Chondrocyte (in vitro differentiated cells): ENCODE results near the gene NRBF2. TPM values are rescaled to one million over a fixed set of nuclear protein-coding genes. Genes with fewer than 3 reads are reported as not detected.

Source experiments
- DNase-seq: peaks from one replicate; pipeline ENCODE4 v3.0.0; 2021; ENCODE audit warnings: mixed read lengths, low spot score
- H3K27ac Mint-ChIP-seq: one replicate; pipeline ENCODE4 v1.8.0; 2021; ENCODE audit warnings: mild to moderate bottlenecking, moderate library complexity, mixed read lengths; ENCODE audit not compliant: unreplicated experiment
- H3K27me3 Mint-ChIP-seq: 2 replicates; pipeline ENCODE4 v1.8.0; 2021; ENCODE audit warnings: low read depth, mixed read lengths
- H3K36me3 Mint-ChIP-seq: 2 replicates; pipeline ENCODE4 v1.8.0; 2021; ENCODE audit warnings: low read depth, mixed read lengths
- H3K4me1 Mint-ChIP-seq: 2 replicates; pipeline ENCODE4 v1.8.0; 2021; ENCODE audit warnings: low read depth, mild to moderate bottlenecking, mixed read lengths
- H3K4me3 Mint-ChIP-seq: one replicate; pipeline ENCODE4 v1.8.0; 2021; ENCODE audit warnings: mild to moderate bottlenecking, moderate library complexity, mixed read lengths; ENCODE audit not compliant: unreplicated experiment
- H3K9me3 Mint-ChIP-seq: 2 replicates; pipeline ENCODE4 v1.8.0; 2021; ENCODE audit warnings: low read depth, mixed read lengths
- CTCF ChIP-seq: fragments of 200-600 bp; sonication (generic); IDR thresholded peaks from 2 replicates; pipeline ENCODE4 v1.5.0; 2021; ENCODE audit warnings: antibody characterized with exemption, mild to moderate bottlenecking, moderate library complexity
- total RNA-seq: library from RNA; stranded (reverse); gene quantifications from 3 replicates; pipeline ENCODE4 v1.2.1, GENCODE V29; 2021

Gene NRBF2
- total RNA-seq, 1 donor from 2014 or later: 44.1 TPM

GRCh38 chr10:63173468-63174232 lies 40.5 kb downstream of the NRBF2 start:
- no peak for TF ChIP-seq CTCF
- DNase-seq: no peak
- Mint-ChIP-seq H3K9me3 (no peaks in the 10 kb centered on the region), H3K27me3 (no peaks in the 10 kb centered on the region), H3K27ac (no peak overlapping the region), H3K4me3 (no peak overlapping the region), H3K4me1 (peaks cover 16% of the 10 kb centered on the region), H3K36me3 (peaks cover 34% of the 10 kb centered on the region)

DNA sequence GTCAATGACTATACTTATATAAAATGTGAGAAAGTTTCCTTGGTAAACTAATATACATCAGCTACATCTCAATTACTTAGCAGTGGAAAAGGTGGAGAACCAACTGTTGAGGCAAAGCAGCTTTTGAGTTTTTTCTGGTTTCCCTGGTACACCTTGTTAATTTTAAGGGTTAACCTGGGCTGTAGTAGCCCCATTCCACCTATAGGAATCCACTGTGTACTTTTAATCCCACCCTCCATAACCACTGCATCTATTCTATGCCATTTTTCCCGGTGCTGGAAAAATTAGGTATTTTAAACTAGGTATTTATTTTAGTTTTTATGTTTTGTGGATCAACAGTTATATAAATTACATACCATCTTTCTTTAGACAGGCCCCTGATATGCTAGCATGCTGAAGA lies 42.4 kb downstream of the NRBF2 start:
- Mint-ChIP-seq H3K4me1 (peaks cover under 1% of the 10 kb centered on the region), H3K4me3 (no peak overlapping the region), H3K27ac (no peak overlapping the region), H3K36me3 (peaks cover 28% of the 10 kb centered on the region), H3K9me3 (no peaks in the 10 kb centered on the region), H3K27me3 (no peaks in the 10 kb centered on the region)
- no peak for DNase-seq
- no peak for TF ChIP-seq CTCF

GRCh38 chr10:63192826-63193225 lies 59.7 kb downstream of the NRBF2 start:
- Mint-ChIP-seq H3K4me3 (no peak overlapping the region), H3K36me3 (peaks cover 27% of the 10 kb centered on the region), H3K27ac (no peak overlapping the region), H3K9me3 (no peaks in the 10 kb centered on the region), H3K27me3 (no peaks in the 10 kb centered on the region), H3K4me1 (peaks cover 16% of the 10 kb centered on the region)
- no peak for DNase-seq
- TF ChIP-seq CTCF: no peak

DNA sequence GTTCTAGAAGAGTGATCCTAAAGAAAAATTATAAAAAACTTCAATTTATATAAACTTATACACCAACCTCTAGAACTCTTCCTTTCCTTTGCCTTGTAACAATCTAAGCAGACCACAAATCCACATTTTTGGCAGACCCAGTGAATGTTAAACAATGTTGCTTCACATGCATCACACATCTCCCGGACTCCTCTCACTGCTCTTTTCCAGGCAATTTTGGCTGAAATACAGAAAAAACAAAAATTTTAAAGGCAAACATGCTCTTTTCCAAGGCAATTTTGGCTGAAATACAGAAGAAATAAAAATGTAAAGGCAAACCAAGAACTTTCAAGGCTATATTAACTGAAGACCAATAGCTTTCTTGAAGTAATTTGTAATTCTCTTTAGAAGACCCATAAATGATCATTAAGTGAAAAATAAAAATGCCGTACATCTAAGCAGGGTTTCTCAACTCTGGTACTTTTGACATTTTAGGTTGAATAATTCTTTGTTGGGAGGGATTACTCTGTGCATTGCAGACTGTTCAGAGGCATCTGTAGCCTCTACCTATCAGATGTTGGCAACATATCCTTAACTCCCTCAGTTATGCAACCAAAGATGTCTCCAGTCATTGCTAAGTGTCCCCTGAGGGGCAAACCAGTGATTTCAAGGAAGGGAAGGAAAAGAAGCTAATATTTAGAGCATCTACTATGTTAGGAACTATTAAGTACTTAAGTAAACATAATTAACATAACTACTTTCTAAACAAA lies 64.4 kb downstream of the NRBF2 start:
- Mint-ChIP-seq H3K36me3 (peaks cover 20% of the 10 kb centered on the region), H3K4me1 (peaks cover 46% of the 10 kb centered on the region), H3K9me3 (no peaks in the 10 kb centered on the region), H3K4me3 (no peak overlapping the region), H3K27ac (peak overlapping the region; percentile 91), H3K27me3 (no peaks in the 10 kb centered on the region)
- DNase-seq: no peak
- no peak for TF ChIP-seq CTCF

DNA sequence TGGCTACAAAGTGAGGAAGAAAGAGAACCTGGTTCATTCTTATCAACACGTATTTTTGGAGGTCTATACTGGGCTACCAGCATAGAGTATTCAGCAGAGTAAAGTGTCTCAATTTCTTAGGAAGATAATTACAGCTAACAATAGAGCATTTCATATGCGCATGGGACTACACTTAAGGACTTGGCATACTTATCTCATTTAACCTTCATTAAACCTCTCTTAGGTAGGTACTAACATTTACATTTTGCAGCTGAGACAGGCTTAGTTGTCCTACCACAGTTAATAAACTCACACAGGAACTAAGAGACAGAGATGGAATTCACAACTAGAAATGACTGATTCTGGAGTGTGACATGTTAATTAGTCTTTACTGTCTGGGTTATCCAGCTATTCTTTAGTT lies 66.6 kb downstream of the NRBF2 start:
- peaks cover 8% of the 10 kb centered on the region for H3K36me3 Mint-ChIP-seq
- H3K27me3 Mint-ChIP-seq: no peaks in the 10 kb centered on the region
- no peaks in the 10 kb centered on the region for H3K9me3 Mint-ChIP-seq
- TF ChIP-seq CTCF: no peak
- H3K4me1 Mint-ChIP-seq: peaks cover 51% of the 10 kb centered on the region
- DNase-seq: no peak
- no peak overlapping the region for H3K27ac Mint-ChIP-seq
- no peak overlapping the region for H3K4me3 Mint-ChIP-seq
